Measurements from ENCODE around the gene DNAH1.

- TF ChIP-seq CTCF (IDR thresholded peaks at IDR 0.05 in 2 of 3, conservative IDR thresholded peaks at IDR 0.05 in 1 of 3; ENCODE audit: borderline replicate concordance in 1 of 3, insufficient read depth in 1 of 3, low read depth in 2 of 3, low read length in 2 of 3), result no peak
- TF ChIP-seq EZH2 (IDR thresholded peaks at IDR 0.05), result no peak
- no peak for TF ChIP-seq ZNF274 (IDR thresholded peaks at IDR 0.05; ENCODE audit: low read depth, low read length)
- TF ChIP-seq POLR2A (IDR thresholded peaks at IDR 0.05; ENCODE audit: borderline replicate concordance, extremely low read depth, insufficient read depth, insufficient read length), result no peak
- no peak for TF ChIP-seq TCF7L2 (IDR thresholded peaks at IDR 0.05; ENCODE audit: borderline replicate concordance, extremely low read depth, insufficient read depth, insufficient read length)
- no peak for TF ChIP-seq EZH2phosphoT487 (IDR thresholded peaks at IDR 0.05; ENCODE audit: borderline replicate concordance)
- TF ChIP-seq POLR2AphosphoS5 (IDR thresholded peaks at IDR 0.05; ENCODE audit: low read depth, low read length), result no peak
- TF ChIP-seq JUND (IDR thresholded peaks at IDR 0.05), result no peak
- TF ChIP-seq REST (IDR thresholded peaks at IDR 0.05; ENCODE audit: low read depth), result no peak
These were observed 68.1 kb downstream of the DNAH1 start for GRCh38 chr3:52384019-52384761.
